B cell (primary cell): Measurements from ENCODE around the gene ACP6. TPM values are rescaled to one million over a fixed set of nuclear protein-coding genes. Genes with fewer than 3 reads are reported as not detected.

ENCODE experiments used
- ATAC-seq: fragments of 200-7000 bp; cut with Tn5 transposase; one replicate; pipeline ENCODE4 v1.10.0; 2021; ENCODE audit warnings: low read depth, mild to moderate bottlenecking, moderate number of reproducible peaks, moderate library complexity
- CTCF ChIA-PET: fragments of 350-600 bp; sonication (Branson Sonifier 250); formaldehyde crosslinking; loops from one replicate; lab custom pipeline; 2021; ENCODE audit warnings: antibody characterized with exemption, inconsistent platforms; lab: Charles Lee
- POLR2A ChIA-PET: fragments of 350-600 bp; sonication (Branson Sonifier 250); formaldehyde crosslinking; loops from one replicate; lab custom pipeline; 2021; ENCODE audit warnings: antibody characterized with exemption; lab: Charles Lee
- DNase-seq: peaks from one replicate; pipeline ENCODE4 v3.0.0; 2013
- H2AFZ ChIP-seq: 2 replicates; pipeline ENCODE4 v1.6.1; 2012; ENCODE audit warnings: mild to moderate bottlenecking, low read depth, low read length; ENCODE audit not compliant: insufficient read depth, poor library complexity, severe bottlenecking
- H3K27ac ChIP-seq, 2 donors: 1 replicate in 1 of 2; 2 replicates in 1 of 2; pipeline ENCODE4 v1.5.1; 2012 to 2013; ENCODE audit warnings: low read length in 2 of 2, mild to moderate bottlenecking in 2 of 2, moderate library complexity in 1 of 2
- H3K27me3 ChIP-seq, 4 experiments: fragments of 200-600 bp in 1 of 4; sonication (generic) in 1 of 4; replicated peaks in 1 of 4; 1 replicate in 2 of 4; 2 replicates in 2 of 4; pipeline versions ENCODE4 v1.6.1 to v1.7.0; 2013 to 2016; ENCODE audit warnings: low read length in 3 of 4, mild to moderate bottlenecking in 2 of 4, mixed read lengths in 1 of 4, moderate library complexity in 1 of 4; ENCODE audit not compliant: insufficient read depth in 4 of 4, control insufficient read depth in 3 of 4; ENCODE audit errors: control extremely low read depth in 1 of 4
- H3K36me3 ChIP-seq, 2 experiments: replicated peaks in 1 of 2; 1 replicate in 1 of 2; 2 replicates in 1 of 2; pipeline versions ENCODE4 v1.6.1 to v1.7.1; 2013; ENCODE audit warnings: low read length in 1 of 2; ENCODE audit not compliant: insufficient read depth in 2 of 2, control insufficient read depth in 1 of 2; ENCODE audit errors: control extremely low read depth in 1 of 2, extremely low read depth in 1 of 2
- H3K4me1 ChIP-seq, 2 donors: fragments of 200-600 bp in 1 of 2; sonication (generic) in 1 of 2; 1 replicate in 1 of 2; 2 replicates in 1 of 2; pipeline versions ENCODE4 v1.5.1 to v1.6.1; 2013 to 2017; ENCODE audit warnings: low read length in 2 of 2; ENCODE audit not compliant: control insufficient read depth in 2 of 2, insufficient read depth in 2 of 2
- H3K4me2 ChIP-seq: replicated peaks from 2 replicates; pipeline ENCODE3; 2012; ENCODE audit warnings: mild to moderate bottlenecking, low read depth, low read length; ENCODE audit not compliant: poor library complexity, severe bottlenecking
- H3K4me3 ChIP-seq, 5 experiments: fragments of 200-600 bp in 1 of 5; sonication (generic) in 1 of 5; 1 replicate in 3 of 5; 2 replicates in 2 of 5; pipeline versions ENCODE4 v1.5.1 to v1.7.0; 2011 to 2016; ENCODE audit warnings: low read length in 4 of 5, mild to moderate bottlenecking in 4 of 5, low read depth in 2 of 5, control low read depth in 1 of 5, moderate library complexity in 1 of 5; ENCODE audit not compliant: insufficient read depth in 1 of 5; ENCODE audit errors: control extremely low read depth in 1 of 5, extremely low read depth in 1 of 5
- H3K79me2 ChIP-seq: fragments of 200-600 bp; sonication (generic); one replicate; pipeline ENCODE4 v1.6.0; 2016; ENCODE audit warnings: low read length; ENCODE audit not compliant: control insufficient read depth, insufficient read depth
- H3K9ac ChIP-seq: fragments of 200-600 bp; sonication (generic); 2 replicates; pipeline ENCODE4 v1.6.1; 2017; ENCODE audit warnings: mild to moderate bottlenecking, low read length, moderate library complexity
- H3K9me3 ChIP-seq, 3 donors: one replicate each; pipeline versions ENCODE4 v1.6.1 to v1.7.1; 2013; ENCODE audit warnings: low read length in 2 of 3; ENCODE audit not compliant: control insufficient read depth in 2 of 3, insufficient read depth in 1 of 3; ENCODE audit errors: control extremely low read depth in 1 of 3
- H4K20me1 ChIP-seq: 2 replicates; pipeline ENCODE4 v1.6.0; 2012; ENCODE audit warnings: mild to moderate bottlenecking, low read length; ENCODE audit not compliant: insufficient read depth, control insufficient read depth, poor library complexity, severe bottlenecking
- H3K27ac Mint-ChIP-seq: one replicate; pipeline ENCODE4 v1.8.0; 2021; ENCODE audit warnings: mixed read lengths
- H3K27me3 Mint-ChIP-seq: one replicate; pipeline ENCODE4 v1.8.0; 2021; ENCODE audit warnings: mixed read lengths
- H3K4me1 Mint-ChIP-seq: one replicate; pipeline ENCODE4 v1.8.0; 2021; ENCODE audit warnings: mixed read lengths
- H3K4me3 Mint-ChIP-seq: one replicate; pipeline ENCODE4 v1.8.0; 2021; ENCODE audit warnings: mixed read lengths
- H3K9me3 Mint-ChIP-seq: one replicate; pipeline ENCODE4 v1.8.0; 2022; ENCODE audit warnings: mixed read lengths; ENCODE audit not compliant: insufficient read depth
- CTCF ChIP-seq: fragments of 200-600 bp; IDR thresholded peaks from one replicate; pipeline ENCODE4 v1.8.0; 2022; ENCODE audit warnings: antibody characterized with exemption, mild to moderate bottlenecking
- EZH2 ChIP-seq: IDR thresholded peaks from 2 replicates; pipeline ENCODE4 v1.6.1; 2012; ENCODE audit warnings: borderline replicate concordance, low read depth, mild to moderate bottlenecking, moderate library complexity, low read length; ENCODE audit not compliant: insufficient read depth, poor library complexity, severe bottlenecking
- WGBS: methylation state at CpG from one replicate; pipeline ENCODE4 v1.1.5; 2013; ENCODE audit warnings: missing lambda C conversion rate; ENCODE audit not compliant: insufficient coverage; 5-methylcytosine and 5-hydroxymethylcytosine counted together
- intact Hi-C: fragments of 100-400 bp; cut with micrococcal nuclease; formaldehyde crosslinking; loops from one replicate; pipeline ENCODE4 v1.10.0; 2022
- polyA plus RNA-seq: library from polyadenylated mRNA; depleted of rRNA; stranded (reverse); fragments of >200 nt; gene quantifications from 2 replicates; pipeline ENCODE4 v1.2.3, GENCODE V29; 2012
- total RNA-seq, 2 donors: library from RNA; stranded (reverse); fragments of 120-200 nt in 1 of 2; gene quantifications; 1 replicate in 1 of 2; 2 replicates in 1 of 2; pipeline versions ENCODE4 v1.2.3 to v1.2.4, GENCODE V29; 2013 to 2022

ACP6 gene
- total and polyA plus RNA-seq, 2 donors (not counting 1 experiment from before 2014, with no cell fraction given) = 5.0 to 15.7 TPM

- no peak overlapping the region for H3K4me3 Mint-ChIP-seq
- Histone ChIP-seq H3K36me3 (no peaks in the 10 kb centered on the region), H3K9me3 (no peaks in the 10 kb centered on the region), H3K9ac (no peak overlapping the region), H3K79me2 (no peaks in the 10 kb centered on the region), H4K20me1 (no peaks in the 10 kb centered on the region), H3K27me3 (no peaks in the 10 kb centered on the region), H3K4me2 (no peak overlapping the region), H3K27ac (no peak overlapping the region), H3K4me1 (no peaks in the 10 kb centered on the region), H3K4me3 (no peak overlapping the region), H2AFZ (no peak overlapping the region)
- TF ChIP-seq CTCF = no peak
- no peak for TF ChIP-seq EZH2
- H3K27me3 Mint-ChIP-seq = no peaks in the 10 kb centered on the region
- intact Hi-C loops = no loop called here
- ATAC-seq (no peak), DNase-seq (no peak)
- H3K9me3 Mint-ChIP-seq = no peaks in the 10 kb centered on the region
- CTCF ChIA-PET = interaction anchor here (0.8 to 1.9 kb wide), 3 partner anchors 67 to 258 kb away, joined by 3 to 5 read pairs (median 3); no protein-coding TSS in a partner anchor
- no peak overlapping the region for H3K27ac Mint-ChIP-seq
- POLR2A ChIA-PET = no interaction called here
- H3K4me1 Mint-ChIP-seq = no peaks in the 10 kb centered on the region
Measured at GRCh38 chr1:147634645-147635044, 35.7 kb downstream of the ACP6 start.

GRCh38 chr1:147633759-147634158 is 36.6 kb downstream of the ACP6 start:
- CTCF ChIA-PET = interaction anchor here (0.8 kb wide), 1 partner anchor 130 kb away, joined by 3 read pairs; no protein-coding TSS in a partner anchor
- no peak overlapping the region for H3K4me2 ChIP-seq
- DNase-seq (no peak), ATAC-seq (no peak)
- no peak overlapping the region for H3K4me3 ChIP-seq
- Mint-ChIP-seq H3K9me3 (no peaks in the 10 kb centered on the region), H3K27me3 (no peaks in the 10 kb centered on the region), H3K4me3 (no peak overlapping the region), H3K27ac (no peak overlapping the region), H3K4me1 (no peaks in the 10 kb centered on the region)
- no peaks in the 10 kb centered on the region for H3K36me3 ChIP-seq
- no peaks in the 10 kb centered on the region for H3K27me3 ChIP-seq
- H3K4me1 ChIP-seq = no peaks in the 10 kb centered on the region
- no peaks in the 10 kb centered on the region for H3K79me2 ChIP-seq
- no peak overlapping the region for H3K9ac ChIP-seq
- no peak overlapping the region for H2AFZ ChIP-seq
- H4K20me1 ChIP-seq = no peaks in the 10 kb centered on the region
- WGBS = no CpG with 5 or more reads among the region's 1 CpG
- no peaks in the 10 kb centered on the region for H3K9me3 ChIP-seq
- intact Hi-C loops = no loop called here
- H3K27ac ChIP-seq = no peak overlapping the region
- POLR2A ChIA-PET = no interaction called here
- TF ChIP-seq CTCF (no peak), EZH2 (no peak)
